OCI-LY3 (cell line): ENCODE data around the gene FBXO36.

Source experiments
- EZH2phosphoT487 ChIP-seq: fragments of 200-600 bp; shearing (Covaris generic); IDR thresholded peaks from 2 replicates; pipeline ENCODE4 v1.6.1; 2018; ENCODE audit warnings: antibody characterized with exemption, mixed run types, low read depth
- TF ChIP-seq, protein P1 (sequence below): fragments of 200-600, 300-600 bp; sonication (generic); IDR thresholded peaks from 2 replicates; pipeline ENCODE4 v1.5.1; 2014; ENCODE audit warnings: antibody characterized with exemption, low read length, low read depth

GRCh38 chr2:229956491-229956890 lies 34.2 kb downstream of the FBXO36 start:
- TF ChIP-seq, protein P1, sequence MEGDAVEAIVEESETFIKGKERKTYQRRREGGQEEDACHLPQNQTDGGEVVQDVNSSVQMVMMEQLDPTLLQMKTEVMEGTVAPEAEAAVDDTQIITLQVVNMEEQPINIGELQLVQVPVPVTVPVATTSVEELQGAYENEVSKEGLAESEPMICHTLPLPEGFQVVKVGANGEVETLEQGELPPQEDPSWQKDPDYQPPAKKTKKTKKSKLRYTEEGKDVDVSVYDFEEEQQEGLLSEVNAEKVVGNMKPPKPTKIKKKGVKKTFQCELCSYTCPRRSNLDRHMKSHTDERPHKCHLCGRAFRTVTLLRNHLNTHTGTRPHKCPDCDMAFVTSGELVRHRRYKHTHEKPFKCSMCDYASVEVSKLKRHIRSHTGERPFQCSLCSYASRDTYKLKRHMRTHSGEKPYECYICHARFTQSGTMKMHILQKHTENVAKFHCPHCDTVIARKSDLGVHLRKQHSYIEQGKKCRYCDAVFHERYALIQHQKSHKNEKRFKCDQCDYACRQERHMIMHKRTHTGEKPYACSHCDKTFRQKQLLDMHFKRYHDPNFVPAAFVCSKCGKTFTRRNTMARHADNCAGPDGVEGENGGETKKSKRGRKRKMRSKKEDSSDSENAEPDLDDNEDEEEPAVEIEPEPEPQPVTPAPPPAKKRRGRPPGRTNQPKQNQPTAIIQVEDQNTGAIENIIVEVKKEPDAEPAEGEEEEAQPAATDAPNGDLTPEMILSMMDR = no peak
- TF ChIP-seq EZH2phosphoT487 = no peak
